Natural killer cell (primary cell): ENCODE results near the gene BLTP3A. TPM values are rescaled to one million over a fixed set of nuclear protein-coding genes. Genes with fewer than 3 reads are reported as not detected.
"Not testable (repeated sequence)": the region's sequence is repeated elsewhere in the genome, so short reads cannot be mapped to it uniquely, and the experiment has no call there.

Experiments
- ATAC-seq, 3 donors: fragments of 150-1000 bp in 2 of 3; fragments of 200-7000 bp in 1 of 3; cut with Tn5 transposase; 1 replicate in 1 of 3; 2 replicates in 2 of 3; pipeline ENCODE4 v1.10.0; 2021; ENCODE audit warnings: mild to moderate bottlenecking in 2 of 3, moderate library complexity in 2 of 3
- DNase-seq, 2 donors: peaks; one replicate each; pipeline versions ENCODE4 v3.0.0 to v3.0.0-alpha.2; 2013 to 2021; ENCODE audit warnings: mixed read lengths in 1 of 2
- H3K27ac ChIP-seq: one replicate; pipeline ENCODE4 v1.5.1; 2013; ENCODE audit warnings: mild to moderate bottlenecking, low read length
- H3K27me3 ChIP-seq: one replicate; pipeline ENCODE4 v1.6.1; 2013; ENCODE audit warnings: low read length; ENCODE audit not compliant: control insufficient read depth, insufficient read depth
- H3K36me3 ChIP-seq: one replicate; pipeline ENCODE4 v1.6.1; 2013; ENCODE audit warnings: low read length; ENCODE audit not compliant: control insufficient read depth, insufficient read depth
- H3K4me1 ChIP-seq: one replicate; pipeline ENCODE4 v1.6.1; 2013; ENCODE audit warnings: low read length; ENCODE audit not compliant: control insufficient read depth, insufficient read depth
- H3K4me3 ChIP-seq: one replicate; pipeline ENCODE4 v1.5.1; 2013; ENCODE audit warnings: low read length
- H3K9me3 ChIP-seq: one replicate; pipeline ENCODE4 v1.6.1; 2013; ENCODE audit warnings: low read length; ENCODE audit not compliant: control insufficient read depth, insufficient read depth
- H3K27ac Mint-ChIP-seq, 2 donors: one replicate each; pipeline ENCODE4 v1.8.0; 2022; ENCODE audit warnings: mild to moderate bottlenecking in 2 of 2, mixed read lengths in 2 of 2, moderate library complexity in 1 of 2
- H3K27me3 Mint-ChIP-seq, 2 donors: one replicate each; pipeline ENCODE4 v1.8.0; 2022; ENCODE audit warnings: low read depth in 2 of 2, mixed read lengths in 2 of 2
- H3K36me3 Mint-ChIP-seq: one replicate; pipeline ENCODE4 v1.8.0; 2022; ENCODE audit warnings: mixed read lengths
- H3K4me1 Mint-ChIP-seq, 2 donors: one replicate each; pipeline ENCODE4 v1.8.0; 2022; ENCODE audit warnings: mixed read lengths in 2 of 2
- H3K4me3 Mint-ChIP-seq: one replicate; pipeline ENCODE4 v1.8.0; 2022; ENCODE audit warnings: mild to moderate bottlenecking, moderate library complexity, mixed read lengths
- H3K9me3 Mint-ChIP-seq, 2 donors: one replicate each; pipeline ENCODE4 v1.8.0; 2022; ENCODE audit warnings: mixed read lengths in 2 of 2
- CTCF ChIP-seq: fragments of 200-600 bp; IDR thresholded peaks from one replicate; pipeline ENCODE4 v1.8.0; 2022; ENCODE audit warnings: antibody characterized with exemption
- WGBS: methylation state at CpG from one replicate; pipeline ENCODE4 v1.1.7; 2013; ENCODE audit warnings: missing lambda C conversion rate; ENCODE audit not compliant: insufficient coverage; 5-methylcytosine and 5-hydroxymethylcytosine counted together
- intact Hi-C: fragments of 100-400 bp; cut with micrococcal nuclease; formaldehyde crosslinking; loops from one replicate; pipeline ENCODE4 v1.14.2; 2022
- total RNA-seq, 4 donors: library from RNA; stranded (reverse); fragments of 120-200 nt in 1 of 4; gene quantifications; one replicate each; pipeline versions ENCODE4 v1.2.3 to v1.2.4, GENCODE V29; 2013 to 2022

BLTP3A gene
- total RNA-seq, 3 donors from 2014 or later (not counting 1 experiment from before 2014, with no cell fraction given) = 16.6 to 17.5 (median 17.1) TPM

- H3K9me3 ChIP-seq, H3K4me1 Mint-ChIP-seq, H3K4me3 Mint-ChIP-seq, H3K36me3 Mint-ChIP-seq, H3K36me3 ChIP-seq, H3K27me3 Mint-ChIP-seq, H3K27me3 ChIP-seq, H3K27ac Mint-ChIP-seq, H3K9me3 Mint-ChIP-seq: not testable (repeated sequence)
- H3K4me3 ChIP-seq = peak overlapping the region; percentile 85
- DNase-seq (peak; percentile 16 to 66), ATAC-seq (peak in 2 of 3 donors; percentile 16 to 22)
- H3K27ac ChIP-seq = peak overlapping the region; percentile 84
- peaks cover 18% of the 10 kb centered on the region for H3K4me1 ChIP-seq
- intact Hi-C loops = loop anchor here (5.0 kb wide), 1 partner anchor 84 kb away; no protein-coding TSS in a partner anchor
- 29% methylated on average over 17 of the region's 17 CpGs for whole genome bisulfite sequencing
- TF ChIP-seq CTCF = peak; percentile 44
Measured at GRCh38 chr6:34756513-34756856, 35.4 kb upstream of the BLTP3A start.

GRCh38 chr6:34757687-34758274 is 34.1 kb upstream of the BLTP3A start:
- TF ChIP-seq CTCF = no peak
- intact Hi-C loops = loop anchor here (1.0 to 5.0 kb wide), 4 partner anchors 35 to 131 kb away; partner anchors contain the start of genes BLTP3A and TAF11
- H3K36me3 ChIP-seq = peaks cover 4% of the 10 kb centered on the region
- Mint-ChIP-seq H3K4me1 (peaks cover 0 to 4% of the 10 kb centered on the region in 2 donors), H3K27ac (no peak overlapping the region), H3K4me3 (no peak overlapping the region), H3K36me3 (peaks cover 7% of the 10 kb centered on the region), H3K9me3 (no peaks in the 10 kb centered on the region), H3K27me3 (no peaks in the 10 kb centered on the region)
- no peaks in the 10 kb centered on the region for H3K9me3 ChIP-seq
- 10% methylated on average over 10 of the region's 11 CpGs for WGBS
- no peak for DNase-seq
- peak overlapping the region; percentile 84 for H3K27ac ChIP-seq
- H3K27me3 ChIP-seq = no peaks in the 10 kb centered on the region
- peaks cover 15% of the 10 kb centered on the region for H3K4me1 ChIP-seq
- H3K4me3 ChIP-seq = peak overlapping the region; percentile 85
- ATAC-seq = no peak

GRCh38 chr6:34760108-34760507 is 31.8 kb upstream of the BLTP3A start:
- no peak overlapping the region for H3K27ac ChIP-seq
- TF ChIP-seq CTCF = no peak
- intact Hi-C loops = no loop called here
- H3K4me3 ChIP-seq = no peak overlapping the region
- H3K9me3 ChIP-seq = no peaks in the 10 kb centered on the region
- Mint-ChIP-seq H3K36me3 (peaks cover 9% of the 10 kb centered on the region), H3K27ac (no peak overlapping the region), H3K9me3 (no peaks in the 10 kb centered on the region), H3K4me3 (no peak overlapping the region), H3K4me1 (peaks cover 0 to 6% of the 10 kb centered on the region in 2 donors), H3K27me3 (no peaks in the 10 kb centered on the region)
- ATAC-seq (no peak), DNase-seq (no peak)
- no peaks in the 10 kb centered on the region for H3K27me3 ChIP-seq
- peaks cover 15% of the 10 kb centered on the region for H3K4me1 ChIP-seq
- H3K36me3 ChIP-seq = peaks cover 17% of the 10 kb centered on the region
- 95% methylated on average over 7 of the region's 8 CpGs for WGBS

DNA sequence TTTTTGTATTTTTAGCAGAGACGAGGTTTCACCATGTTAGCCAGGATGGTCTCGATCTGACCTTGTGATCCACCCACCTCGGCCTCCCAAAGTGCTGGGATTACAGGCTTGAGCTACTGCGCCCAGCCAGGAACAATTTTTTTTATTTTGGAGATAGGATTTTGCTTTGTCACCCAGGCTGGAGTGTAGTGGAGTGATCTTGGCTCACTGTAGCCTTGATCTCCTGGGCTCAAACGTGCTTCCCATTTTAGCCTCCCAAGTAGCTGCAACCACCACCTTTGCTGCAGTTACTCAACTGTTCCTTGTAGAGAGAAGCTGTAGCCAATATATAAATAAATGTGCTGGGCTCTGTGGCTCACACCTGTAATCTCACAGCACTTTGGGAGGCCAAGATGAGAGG is 30.2 kb upstream of the BLTP3A start:
- intact Hi-C loops, ATAC-seq: not testable (repeated sequence)
- WGBS = 94% methylated on average over 4 of the region's 5 CpGs

More for the DNA sequence above, 30.2 kb upstream of the BLTP3A start:
- H3K27ac ChIP-seq, H3K27me3 Mint-ChIP-seq, DNase-seq, H3K4me1 Mint-ChIP-seq, H3K9me3 Mint-ChIP-seq, H3K27me3 ChIP-seq, H3K27ac Mint-ChIP-seq, H3K4me3 ChIP-seq, H3K9me3 ChIP-seq, H3K4me3 Mint-ChIP-seq, H3K36me3 Mint-ChIP-seq: not testable (repeated sequence)
- Histone ChIP-seq H3K4me1 (peaks cover 11% of the 10 kb centered on the region), H3K36me3 (peaks cover 24% of the 10 kb centered on the region)
